ENCODE data around the gene GPRC5C.
"Not testable (repeated sequence)": the region's sequence is repeated elsewhere in the genome, so short reads cannot be mapped to it uniquely, and the experiment has no call there.

DNA sequence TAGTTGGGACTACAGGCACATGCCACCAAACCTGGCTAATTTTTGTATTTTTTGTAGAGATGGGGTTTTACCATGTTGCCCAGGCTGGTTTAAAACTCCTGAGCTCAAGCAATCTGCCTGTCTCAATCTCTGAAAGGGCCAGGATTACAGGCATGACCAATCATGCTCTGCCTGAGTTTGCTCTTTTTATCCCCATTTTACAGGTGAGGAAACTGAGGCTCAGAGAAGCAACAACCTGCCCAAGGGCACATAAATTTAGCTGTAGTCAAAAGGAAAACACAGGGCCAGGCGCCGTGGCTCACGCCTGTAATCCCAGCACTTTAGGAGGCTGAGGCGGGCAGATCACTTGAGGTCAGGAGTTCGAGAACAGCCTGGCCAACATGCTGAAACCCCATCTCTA, 26.6 kb upstream of the GPRC5C start:
- TF ChIP-seq POLR2A (IDR thresholded peaks at IDR 0.05); EP300 (IDR thresholded peaks at IDR 0.05; ENCODE audit: low read depth): not testable (repeated sequence)
- TF ChIP-seq, protein P1, sequence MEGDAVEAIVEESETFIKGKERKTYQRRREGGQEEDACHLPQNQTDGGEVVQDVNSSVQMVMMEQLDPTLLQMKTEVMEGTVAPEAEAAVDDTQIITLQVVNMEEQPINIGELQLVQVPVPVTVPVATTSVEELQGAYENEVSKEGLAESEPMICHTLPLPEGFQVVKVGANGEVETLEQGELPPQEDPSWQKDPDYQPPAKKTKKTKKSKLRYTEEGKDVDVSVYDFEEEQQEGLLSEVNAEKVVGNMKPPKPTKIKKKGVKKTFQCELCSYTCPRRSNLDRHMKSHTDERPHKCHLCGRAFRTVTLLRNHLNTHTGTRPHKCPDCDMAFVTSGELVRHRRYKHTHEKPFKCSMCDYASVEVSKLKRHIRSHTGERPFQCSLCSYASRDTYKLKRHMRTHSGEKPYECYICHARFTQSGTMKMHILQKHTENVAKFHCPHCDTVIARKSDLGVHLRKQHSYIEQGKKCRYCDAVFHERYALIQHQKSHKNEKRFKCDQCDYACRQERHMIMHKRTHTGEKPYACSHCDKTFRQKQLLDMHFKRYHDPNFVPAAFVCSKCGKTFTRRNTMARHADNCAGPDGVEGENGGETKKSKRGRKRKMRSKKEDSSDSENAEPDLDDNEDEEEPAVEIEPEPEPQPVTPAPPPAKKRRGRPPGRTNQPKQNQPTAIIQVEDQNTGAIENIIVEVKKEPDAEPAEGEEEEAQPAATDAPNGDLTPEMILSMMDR (IDR thresholded peaks at IDR 0.05): not testable (repeated sequence)

Data from transverse colon (tissue), 3 donors.